Activated CD4-positive, alpha-beta memory T cell treated with anti-CD3 and anti-CD28 coated beads for 36 hours (primary cell): ENCODE measurements around the gene LST1. TPM values are rescaled to one million over a fixed set of nuclear protein-coding genes. Genes with fewer than 3 reads are reported as not detected.
A peak's percentile ranks its signal among the peaks of the same experiment; 100 is the strongest.
"Not testable (repeated sequence)": the region's sequence is repeated elsewhere in the genome, so short reads cannot be mapped to it uniquely, and the experiment has no call there.

ENCODE experiments used
- CTCF ChIA-PET: fragments of 350-600 bp; sonication (Branson Sonifier 250); formaldehyde crosslinking; loops from one replicate; lab custom pipeline; 2021; ENCODE audit warnings: antibody characterized with exemption, inconsistent platforms; lab: Charles Lee
- POLR2A ChIA-PET: fragments of 350-600 bp; sonication (Branson Sonifier 250); formaldehyde crosslinking; loops from one replicate; lab custom pipeline; 2021; ENCODE audit warnings: antibody characterized with exemption; lab: Charles Lee
- DNase-seq: peaks from one replicate; pipeline ENCODE4 v3.0.0-alpha.2; 2020
- H3K27ac Mint-ChIP-seq: one replicate; pipeline ENCODE4 v1.8.0; 2021; ENCODE audit warnings: mixed read lengths
- H3K27me3 Mint-ChIP-seq: one replicate; pipeline ENCODE4 v1.8.0; 2021; ENCODE audit warnings: mixed read lengths
- H3K36me3 Mint-ChIP-seq: one replicate; pipeline ENCODE4 v1.8.0; 2021; ENCODE audit warnings: mixed read lengths
- H3K4me1 Mint-ChIP-seq: one replicate; pipeline ENCODE4 v1.8.0; 2021; ENCODE audit warnings: low read depth, mixed read lengths
- H3K4me3 Mint-ChIP-seq: one replicate; pipeline ENCODE4 v1.8.0; 2021; ENCODE audit warnings: mild to moderate bottlenecking, mixed read lengths
- H3K9me3 Mint-ChIP-seq: one replicate; pipeline ENCODE4 v1.8.0; 2021; ENCODE audit warnings: mixed read lengths
- intact Hi-C: fragments of 100-400 bp; cut with micrococcal nuclease; formaldehyde crosslinking; loops from one replicate; pipeline ENCODE4 v1.15.1; 2023
- total RNA-seq, 2 experiments: library from RNA; stranded (reverse); gene quantifications; one replicate each; pipeline ENCODE4 v1.2.3, GENCODE V29; 2021

LST1 gene
- total RNA-seq, 2 experiments from 2014 or later, result 15.7 to 16.9 TPM

DNA sequence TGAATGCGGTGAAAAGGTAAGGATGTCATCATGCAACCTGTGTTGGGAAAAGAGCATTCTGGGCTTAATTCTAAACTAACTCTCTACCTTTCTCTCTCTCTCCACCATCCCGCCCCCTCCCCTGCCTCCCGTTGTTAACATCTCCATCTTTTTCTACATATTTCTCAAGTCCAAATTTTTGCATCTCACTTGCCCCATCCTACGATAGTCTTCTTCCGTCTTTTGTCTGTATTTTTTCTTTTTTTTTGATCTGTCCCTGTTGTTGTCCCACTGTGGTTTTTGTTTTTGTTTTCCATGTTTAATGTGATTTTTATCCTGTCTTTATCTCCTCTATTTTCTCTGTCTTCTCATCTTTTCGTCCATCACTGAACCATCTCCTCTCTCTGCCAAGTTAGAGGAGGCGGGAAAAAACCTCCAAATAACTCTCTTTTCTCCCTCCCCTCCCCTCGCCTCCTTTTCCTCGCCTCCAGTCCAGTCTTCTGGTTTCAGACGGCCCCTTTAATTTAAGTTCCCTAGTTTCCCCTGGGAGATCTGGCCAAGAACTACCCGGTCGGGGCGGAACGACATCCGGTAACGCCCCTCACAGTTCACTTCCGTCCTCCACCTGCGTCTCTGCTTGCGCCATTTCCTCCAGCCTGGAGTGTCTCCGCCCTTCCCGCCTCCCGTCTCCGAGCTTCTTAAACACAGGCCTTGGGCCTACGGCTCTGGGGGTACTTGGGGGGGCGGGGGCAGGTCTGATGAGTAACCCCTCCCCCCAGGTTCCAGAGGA is 38.9 kb upstream of the LST1 start, which contains the start of gene NFKBIL1:
Gene NFKBIL1, plus strand, starts transcription at position 651 of the 769 bp plus-strand sequence. Its CDS starts 87 bp downstream, at position 738.
- DNase-seq, result peak; percentile 96
- ChIA-PET POLR2A (interaction anchor here (1.0 to 9.0 kb wide), 5 partner anchors 32 to 84 kb away, joined by 3 to 125 read pairs (median 4); partner anchors contain the start of genes LTB and TNF), CTCF (interaction anchor here (0.6 to 29.2 kb wide), 8 partner anchors 8 to 142 kb away, joined by 3 to 1658 read pairs (median 5); partner anchors contain the start of genes LST1, LTA, LTB and NCR3)
- intact Hi-C loops, result loop anchor here (1.0 to 5.0 kb wide), 9 partner anchors 25 to 284 kb away; partner anchors contain the start of genes BAG6, CLIC1, LTA and PRRC2A
- H3K9me3 Mint-ChIP-seq, result no peaks in the 10 kb centered on the region
- peak within 1 kb of the TSS; percentile 89 for H3K27ac Mint-ChIP-seq
- peaks cover 13% of the 10 kb centered on the region for H3K36me3 Mint-ChIP-seq
- peaks cover 44% of the 10 kb centered on the region for H3K4me1 Mint-ChIP-seq
- no peaks in the 10 kb centered on the region for H3K27me3 Mint-ChIP-seq
- peak within 1 kb of the TSS; percentile 76 for H3K4me3 Mint-ChIP-seq

DNA sequence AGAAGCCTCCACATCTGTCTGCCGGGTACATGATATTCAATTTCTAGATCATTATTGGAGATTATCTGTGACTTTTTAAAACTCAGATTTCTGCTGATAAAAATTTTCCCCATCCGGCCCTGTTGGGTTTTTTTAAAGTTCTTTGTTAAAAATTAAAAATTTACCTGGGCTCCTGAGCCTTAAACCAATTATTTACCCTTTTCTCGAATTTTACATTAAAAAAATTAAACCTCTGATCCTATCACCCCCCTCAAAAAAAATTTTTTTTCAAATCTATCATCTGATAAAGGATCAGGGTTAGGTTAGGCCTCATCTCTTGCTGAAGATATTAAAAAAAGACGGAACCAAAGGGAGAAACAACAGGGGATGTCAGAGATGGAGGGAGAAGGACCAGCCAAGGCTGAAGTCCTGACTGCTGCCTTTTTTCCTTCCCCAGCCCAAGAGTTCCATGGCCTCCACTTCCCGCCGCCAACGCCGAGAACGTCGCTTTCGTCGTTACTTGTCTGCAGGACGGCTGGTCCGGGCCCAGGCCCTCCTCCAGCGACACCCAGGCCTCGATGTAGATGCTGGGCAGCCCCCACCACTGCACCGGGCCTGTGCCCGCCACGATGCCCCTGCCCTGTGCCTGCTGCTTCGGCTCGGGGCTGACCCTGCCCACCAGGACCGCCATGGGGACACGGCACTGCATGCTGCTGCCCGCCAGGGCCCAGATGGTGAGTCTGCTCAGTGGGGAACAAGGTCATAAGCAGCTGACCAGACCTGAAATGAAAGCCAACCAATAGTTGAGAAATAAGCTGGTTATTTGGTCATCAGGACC is 38.1 kb upstream of the LST1 start:
- ChIA-PET POLR2A (interaction anchor here (0.9 to 9.0 kb wide), 6 partner anchors 21 to 85 kb away, joined by 3 to 125 read pairs (median 4); partner anchors contain the start of genes LTB, NCR3 and TNF), CTCF (interaction anchor here (0.6 to 29.2 kb wide), 9 partner anchors 9 to 74 kb away, joined by 3 to 1658 read pairs (median 3); partner anchors contain the start of genes LST1, LTA, LTB and NCR3)
- intact Hi-C loops, result loop anchor here (1.0 to 5.0 kb wide), 6 partner anchors 33 to 283 kb away; partner anchors contain the start of genes BAG6 and CLIC1
- DNase-seq, result no peak
- Mint-ChIP-seq H3K9me3 (no peaks in the 10 kb centered on the region), H3K4me3 (peak overlapping the region; percentile 76), H3K27ac (peak overlapping the region; percentile 89), H3K27me3 (no peaks in the 10 kb centered on the region), H3K36me3 (peaks cover 13% of the 10 kb centered on the region), H3K4me1 (peaks cover 40% of the 10 kb centered on the region)

DNA sequence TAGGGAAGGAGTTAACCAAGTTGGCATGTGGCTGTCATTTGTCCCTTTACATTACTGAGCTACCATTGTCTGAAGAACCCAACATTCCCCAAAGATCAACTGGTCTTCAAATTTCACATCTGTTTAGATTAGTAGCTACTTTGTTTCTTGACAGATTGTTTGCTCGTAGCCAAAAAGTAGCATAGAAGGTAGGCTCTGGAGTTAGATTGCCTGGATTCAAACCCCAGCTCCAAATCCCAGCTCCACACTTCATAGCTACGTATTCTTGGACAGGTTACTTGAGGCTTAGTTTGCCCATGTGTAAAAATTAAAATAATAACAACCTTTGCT is 37.6 kb upstream of the LST1 start:
- H3K4me1 Mint-ChIP-seq, result peaks cover 37% of the 10 kb centered on the region
- H3K4me3 Mint-ChIP-seq, result peak overlapping the region; percentile 76
- ChIA-PET POLR2A (interaction anchor here (0.9 to 9.0 kb wide), 4 partner anchors 20 to 65 kb away, joined by 4 to 125 read pairs (median 4); partner anchors contain the start of genes LTB, NCR3 and TNF), CTCF (interaction anchor here (0.8 to 29.2 kb wide), 7 partner anchors 9 to 74 kb away, joined by 3 to 1658 read pairs (median 5); partner anchors contain the start of genes LST1, LTA, LTB and NCR3)
- no peaks in the 10 kb centered on the region for H3K27me3 Mint-ChIP-seq
- no peaks in the 10 kb centered on the region for H3K9me3 Mint-ChIP-seq
- peaks cover 14% of the 10 kb centered on the region for H3K36me3 Mint-ChIP-seq
- peak overlapping the region; percentile 89 for H3K27ac Mint-ChIP-seq
- intact Hi-C loops, result loop anchor here (5.0 kb wide), 1 partner anchor 189 kb away; the partner anchor contains the start of gene CLIC1
- DNase-seq, result no peak

DNA sequence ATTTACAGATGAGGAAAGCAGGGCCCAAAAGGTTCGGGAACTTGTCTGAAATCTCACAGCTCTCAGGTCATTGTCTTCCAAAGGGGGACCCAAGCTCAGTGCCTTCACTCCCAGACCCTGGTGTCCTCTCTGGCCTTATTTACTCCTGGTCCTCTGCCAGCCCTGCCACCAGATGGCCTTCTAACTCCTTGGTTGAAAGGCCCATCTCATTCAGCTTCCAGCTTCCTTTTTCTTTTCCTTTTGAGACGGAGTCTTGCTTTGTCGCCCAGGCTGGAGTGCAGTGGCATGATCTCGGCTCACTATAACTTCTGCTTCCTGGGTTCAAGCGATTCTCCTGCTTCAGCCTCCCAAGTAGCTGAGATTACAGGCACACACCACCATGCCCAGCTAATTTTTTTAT is 34.7 kb upstream of the LST1 start:
- peaks cover 45% of the 10 kb centered on the region for H3K4me1 Mint-ChIP-seq
- peak; percentile 82 for DNase-seq
- not testable (repeated sequence) for H3K27me3 Mint-ChIP-seq, H3K9me3 Mint-ChIP-seq
- intact Hi-C loops, result loop anchor here (1.0 kb wide), 1 partner anchor 47 kb away; no protein-coding TSS in a partner anchor
- CTCF ChIA-PET, result interaction anchor here (0.6 to 29.2 kb wide), 24 partner anchors 9 to 256 kb away, joined by 3 to 1658 read pairs (median 5); partner anchors contain the start of genes AIF1, BAG6, DDX39B and LSM2
- POLR2A ChIA-PET, result interaction anchor here (0.9 to 9.0 kb wide), 8 partner anchors 10 to 100 kb away, joined by 3 to 125 read pairs (median 4); partner anchors contain the start of genes DDX39B, LTB and TNF
- peaks cover 14% of the 10 kb centered on the region for H3K36me3 Mint-ChIP-seq
- peak overlapping the region; percentile 79 for H3K27ac Mint-ChIP-seq
- H3K4me3 Mint-ChIP-seq, result peak overlapping the region; percentile 60

DNA sequence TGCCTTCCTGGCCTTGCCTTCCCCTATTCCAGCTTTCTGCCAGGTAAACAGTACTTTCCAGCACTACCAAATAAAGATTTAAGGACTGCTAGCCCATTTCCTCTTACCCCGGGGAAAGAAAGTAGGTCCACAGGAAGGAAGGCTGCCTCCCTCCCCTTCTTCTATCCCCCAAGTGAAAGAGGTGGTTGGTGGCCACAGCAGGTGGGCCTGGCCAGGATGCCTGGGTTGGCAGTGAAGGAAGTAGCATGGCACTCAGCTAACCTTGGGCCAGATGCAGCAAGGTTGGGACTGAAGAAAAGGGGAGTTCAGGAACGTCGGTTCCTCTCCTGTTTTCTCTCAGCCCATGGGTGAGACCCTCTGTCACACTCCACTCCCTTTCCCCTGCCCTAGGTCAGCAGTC is 29.8 kb upstream of the LST1 start:
- ChIA-PET CTCF (interaction anchor here (0.7 to 29.2 kb wide), 4 partner anchors 9 to 129 kb away, joined by 3 to 1658 read pairs (median 3); partner anchors contain the start of genes ATP6V1G2, LST1, LTB and NCR3), POLR2A (interaction anchor here (1.2 to 10.3 kb wide), 2 partner anchors 13 to 22 kb away, joined by 3 to 224 read pairs; partner anchors contain the start of genes LTB and TNF)
- intact Hi-C loops, result no loop called here
- H3K27me3 Mint-ChIP-seq, result no peaks in the 10 kb centered on the region
- peaks cover 22% of the 10 kb centered on the region for H3K36me3 Mint-ChIP-seq
- H3K9me3 Mint-ChIP-seq, result no peaks in the 10 kb centered on the region
- H3K27ac Mint-ChIP-seq, result peak overlapping the region; percentile 13
- no peak overlapping the region for H3K4me3 Mint-ChIP-seq
- peaks cover 68% of the 10 kb centered on the region for H3K4me1 Mint-ChIP-seq
- DNase-seq, result no peak

DNA sequence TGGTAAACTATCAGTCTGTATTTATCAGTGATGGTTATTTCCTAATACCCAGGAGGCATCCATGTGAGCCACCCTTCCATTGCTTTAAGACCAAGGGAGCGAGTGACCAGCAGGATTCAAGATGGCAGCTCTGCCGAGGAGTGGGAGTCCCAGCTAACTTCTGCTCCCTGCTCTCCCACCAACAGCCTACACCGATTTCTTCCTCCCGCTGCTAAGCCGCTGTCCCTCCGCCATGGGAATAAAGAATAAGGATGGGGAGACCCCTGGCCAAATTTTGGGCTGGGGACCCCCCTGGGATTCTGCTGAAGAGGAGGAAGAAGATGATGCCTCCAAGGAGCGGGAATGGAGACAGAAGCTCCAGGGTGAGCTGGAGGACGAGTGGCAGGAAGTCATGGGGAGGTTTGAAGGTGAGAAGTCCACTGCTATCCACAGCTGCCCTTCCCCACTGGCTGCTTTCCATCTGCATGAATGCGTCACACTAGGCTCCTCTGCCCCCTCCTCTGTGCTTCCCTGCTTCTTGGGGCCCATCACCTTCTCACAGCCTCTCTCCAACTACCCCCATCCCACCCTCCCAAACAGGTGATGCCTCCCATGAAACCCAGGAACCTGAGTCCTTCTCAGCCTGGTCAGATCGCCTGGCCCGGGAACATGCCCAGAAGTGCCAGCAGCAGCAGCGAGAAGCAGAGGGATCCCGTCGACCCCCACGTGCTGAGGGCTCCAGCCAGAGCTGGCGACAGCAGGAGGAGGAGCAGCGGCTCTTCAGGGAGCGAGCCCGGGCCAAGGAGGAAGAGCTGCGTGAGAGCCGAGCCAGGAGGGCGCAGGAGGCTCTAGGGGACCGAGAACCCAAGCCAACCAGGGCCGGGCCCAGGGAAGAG is 28.4 kb upstream of the LST1 start:
- Mint-ChIP-seq H3K36me3 (peaks cover 23% of the 10 kb centered on the region), H3K9me3 (no peaks in the 10 kb centered on the region), H3K27ac (peak overlapping the region; percentile 86), H3K4me3 (no peak overlapping the region), H3K27me3 (no peaks in the 10 kb centered on the region), H3K4me1 (peaks cover 75% of the 10 kb centered on the region)
- DNase-seq, result no peak
- ChIA-PET POLR2A (interaction anchor here (0.6 to 10.3 kb wide), 4 partner anchors 12 to 277 kb away, joined by 3 to 224 read pairs (median 29); partner anchors contain the start of genes LTB, NCR3 and TNF), CTCF (interaction anchor here (0.9 to 29.2 kb wide), 3 partner anchors 9 to 29 kb away, joined by 3 to 1658 read pairs (median 29); partner anchors contain the start of genes LST1, LTA, LTB and NCR3)
- intact Hi-C loops, result loop anchor here (2.0 kb wide), 1 partner anchor 17 kb away; the partner anchor contains the start of gene TNF

DNA sequence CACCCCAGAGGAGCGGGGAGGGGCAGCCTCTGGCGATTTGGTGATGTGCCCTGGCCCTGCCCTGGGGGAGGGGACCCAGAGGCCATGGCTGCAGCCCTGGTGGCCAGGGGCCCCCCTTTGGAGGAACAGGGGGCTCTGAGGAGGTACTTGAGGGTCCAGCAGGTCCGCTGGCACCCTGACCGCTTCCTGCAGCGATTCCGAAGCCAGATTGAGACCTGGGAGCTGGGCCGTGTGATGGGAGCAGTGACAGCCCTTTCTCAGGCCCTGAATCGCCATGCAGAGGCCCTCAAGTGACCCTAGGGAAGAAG is 27.8 kb upstream of the LST1 start:
- H3K36me3 Mint-ChIP-seq, result peaks cover 22% of the 10 kb centered on the region
- intact Hi-C loops, result loop anchor here (2.0 kb wide), 1 partner anchor 17 kb away; the partner anchor contains the start of gene TNF

DNA sequence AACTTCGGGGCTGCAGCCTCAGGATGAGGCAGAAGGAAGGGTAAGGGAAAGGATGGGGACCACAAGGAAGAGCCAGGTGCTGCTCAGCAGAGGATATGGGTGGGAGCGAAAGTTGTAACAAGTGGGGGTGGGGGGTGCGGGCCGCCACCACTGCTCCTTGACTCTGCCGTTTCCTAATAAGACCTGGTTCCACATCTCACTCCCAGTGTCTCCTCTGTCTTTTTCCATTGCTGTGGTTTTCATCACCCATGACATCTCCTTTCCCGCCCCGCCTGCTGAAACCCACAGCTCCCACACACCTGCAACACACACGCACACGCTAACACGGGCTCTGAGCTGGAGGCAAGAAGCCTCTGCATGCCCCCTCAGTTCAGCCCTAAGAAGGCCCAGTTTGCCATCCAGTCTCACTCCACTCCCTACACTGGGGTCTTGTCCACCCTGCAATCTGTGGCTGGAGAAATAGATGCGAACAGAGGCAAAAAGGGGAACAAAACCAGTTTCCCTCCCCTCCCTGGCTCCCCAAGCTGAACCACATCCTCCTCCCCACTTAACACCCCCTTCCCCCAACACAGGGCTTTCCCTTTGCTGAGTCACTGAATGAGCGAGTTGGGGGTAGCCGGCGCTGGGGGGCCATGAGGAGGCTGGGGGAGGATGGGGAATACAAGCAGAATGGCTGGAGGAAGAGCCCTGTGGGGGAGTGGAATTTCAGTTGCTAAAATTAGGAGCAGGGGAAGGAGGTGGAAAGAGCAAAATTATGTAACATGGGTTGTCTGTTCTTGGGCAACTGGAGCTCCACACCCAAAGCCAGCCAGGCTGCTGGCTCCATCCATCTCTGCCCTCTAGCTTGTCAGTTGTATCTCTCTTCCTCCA is 27.2 kb upstream of the LST1 start:
- H3K36me3 Mint-ChIP-seq, result peaks cover 23% of the 10 kb centered on the region
- intact Hi-C loops, result loop anchor here (2.0 kb wide), 1 partner anchor 16 kb away; the partner anchor contains the start of gene TNF
- DNase-seq, result peak; percentile 84
- ChIA-PET POLR2A (interaction anchor here (0.6 to 10.3 kb wide), 7 partner anchors 10 to 276 kb away, joined by 3 to 224 read pairs (median 4); partner anchors contain the start of genes BAG6, LST1, LTB and TNF), CTCF (interaction anchor here (1.5 to 29.2 kb wide), 4 partner anchors 9 to 28 kb away, joined by 3 to 1658 read pairs (median 20); partner anchors contain the start of genes LST1, LTA, LTB and NCR3)
- H3K27me3 Mint-ChIP-seq, result no peaks in the 10 kb centered on the region
- peaks cover 83% of the 10 kb centered on the region for H3K4me1 Mint-ChIP-seq
- peak overlapping the region; percentile 86 for H3K27ac Mint-ChIP-seq
- no peaks in the 10 kb centered on the region for H3K9me3 Mint-ChIP-seq
- peak overlapping the region; percentile 59 for H3K4me3 Mint-ChIP-seq

More for the DNA sequence above, 27.8 kb upstream of the LST1 start:
- ChIA-PET POLR2A (interaction anchor here (0.6 to 10.3 kb wide), 5 partner anchors 11 to 277 kb away, joined by 3 to 224 read pairs (median 4); partner anchors contain the start of genes BAG6, LTB and TNF), CTCF (interaction anchor here (2.1 to 29.2 kb wide), 3 partner anchors 10 to 28 kb away, joined by 10 to 1658 read pairs (median 29); partner anchors contain the start of genes LST1, LTA, LTB and NCR3)
- Mint-ChIP-seq H3K4me1 (peaks cover 78% of the 10 kb centered on the region), H3K9me3 (no peaks in the 10 kb centered on the region), H3K27ac (peak overlapping the region; percentile 86), H3K27me3 (no peaks in the 10 kb centered on the region), H3K4me3 (peak overlapping the region; percentile 59)
- DNase-seq, result no peak

DNA sequence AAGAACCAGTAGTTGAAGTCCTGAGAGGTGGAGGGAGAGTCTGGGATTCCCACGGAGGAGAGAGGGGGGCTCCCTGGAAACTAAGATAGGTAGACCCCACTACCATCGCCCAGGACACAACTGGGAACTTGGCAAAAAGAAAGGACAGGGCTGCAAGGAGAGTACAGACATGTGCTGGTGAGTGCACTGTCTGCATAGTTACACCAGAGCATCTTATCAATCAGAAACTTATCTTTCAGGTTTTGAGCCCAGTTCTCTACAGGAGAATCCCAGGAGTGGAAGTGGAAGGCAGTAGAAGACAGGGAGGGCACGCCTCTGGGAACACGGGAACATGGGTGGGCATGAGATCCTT is 26.5 kb upstream of the LST1 start:
- Mint-ChIP-seq H3K4me1 (peaks cover 79% of the 10 kb centered on the region), H3K4me3 (peak overlapping the region; percentile 59), H3K9me3 (no peaks in the 10 kb centered on the region), H3K27ac (peak overlapping the region; percentile 86), H3K36me3 (peaks cover 25% of the 10 kb centered on the region), H3K27me3 (no peaks in the 10 kb centered on the region)
- ChIA-PET POLR2A (interaction anchor here (1.2 to 10.3 kb wide), 6 partner anchors 10 to 93 kb away, joined by 3 to 224 read pairs (median 6); partner anchors contain the start of genes BAG6, LST1, LTB and TNF), CTCF (interaction anchor here (1.5 to 29.2 kb wide), 5 partner anchors 8 to 27 kb away, joined by 3 to 1658 read pairs (median 14); partner anchors contain the start of genes LST1, LTA, LTB and NCR3)
- intact Hi-C loops, result loop anchor here (2.0 kb wide), 1 partner anchor 15 kb away; the partner anchor contains the start of gene TNF
- no peak for DNase-seq
